ENCODE measurements around the gene HNRNPH2.

The HNRNPH2 gene

GRCh38 chrX:101415180-101416145 is 7.4 kb downstream of the HNRNPH2 start:
- no peak overlapping the region for H3K4me3 ChIP-seq (ENCODE audit: low read depth, low read length)
- no peaks in the 10 kb centered on the region for H3K36me3 ChIP-seq (replicated peaks)
- H3K27ac ChIP-seq, result no peak overlapping the region
- peak; percentile 44 for DNase-seq
- in situ Hi-C loops (cut with HindIII; ENCODE audit: low pct_ligation_motif_present, low sequenced_read_pairs), result no loop called here
- peak; percentile 74 for TF ChIP-seq CTCF (IDR thresholded peaks at IDR 0.05; ENCODE audit: low read depth, low read length, missing control alignments)
- no peaks in the 10 kb centered on the region for H3K27me3 ChIP-seq (replicated peaks)

- no peak for DNase-seq
- H3K27me3 ChIP-seq (replicated peaks), result no peaks in the 10 kb centered on the region
- H3K4me3 ChIP-seq (ENCODE audit: low read depth, low read length), result no peak overlapping the region
- no peak for TF ChIP-seq CTCF (IDR thresholded peaks at IDR 0.05; ENCODE audit: low read depth, low read length, missing control alignments)
- in situ Hi-C loops (cut with HindIII; ENCODE audit: low pct_ligation_motif_present, low sequenced_read_pairs), result no loop called here
- no peaks in the 10 kb centered on the region for H3K36me3 ChIP-seq (replicated peaks)
- no peak overlapping the region for H3K27ac ChIP-seq
These were observed 8.7 kb downstream of the HNRNPH2 start for GRCh38 chrX:101416691-101417090.

DNA sequence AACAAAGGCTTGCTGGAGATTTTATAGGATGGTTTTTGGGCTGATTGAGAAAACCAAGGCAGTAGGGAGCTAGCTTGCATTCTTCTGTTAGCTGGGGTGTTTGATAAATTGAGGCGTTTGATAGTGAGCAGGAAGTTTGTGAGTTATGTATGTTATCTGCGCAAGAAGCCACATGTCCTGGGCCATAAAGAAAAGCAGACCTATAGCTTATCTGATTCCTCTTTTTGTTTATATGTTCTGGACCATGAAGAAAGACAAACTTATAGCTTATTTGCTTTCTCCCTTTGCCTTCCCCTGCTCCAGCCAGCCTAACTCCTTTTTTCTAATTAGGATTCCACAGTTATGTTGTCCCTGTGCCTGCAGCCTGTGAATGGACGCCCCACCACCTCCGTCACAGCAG is 9.2 kb downstream of the HNRNPH2 start:
- no peak for TF ChIP-seq CTCF (IDR thresholded peaks at IDR 0.05; ENCODE audit: low read depth, low read length, missing control alignments)
- no peak overlapping the region for H3K4me3 ChIP-seq (ENCODE audit: low read depth, low read length)
- no peaks in the 10 kb centered on the region for H3K36me3 ChIP-seq (replicated peaks)
- no peaks in the 10 kb centered on the region for H3K27me3 ChIP-seq (replicated peaks)
- in situ Hi-C loops (cut with HindIII; ENCODE audit: low pct_ligation_motif_present, low sequenced_read_pairs), result no loop called here
- no peak for DNase-seq
- H3K27ac ChIP-seq, result no peak overlapping the region

- Histone ChIP-seq H3K27ac (peak overlapping the region; percentile 79), H3K27me3 (replicated peaks) (no peaks in the 10 kb centered on the region), H3K36me3 (replicated peaks) (no peaks in the 10 kb centered on the region), H3K4me3 (ENCODE audit: low read depth, low read length) (peak overlapping the region; percentile 59)
- in situ Hi-C loops (cut with HindIII; ENCODE audit: low pct_ligation_motif_present, low sequenced_read_pairs), result no loop called here
- TF ChIP-seq CTCF (IDR thresholded peaks at IDR 0.05; ENCODE audit: low read depth, low read length, missing control alignments), result peak; percentile 2
- DNase-seq, result no peak
These were observed 10.2 kb downstream of the HNRNPH2 start for GRCh38 chrX:101417981-101418841.

DNA sequence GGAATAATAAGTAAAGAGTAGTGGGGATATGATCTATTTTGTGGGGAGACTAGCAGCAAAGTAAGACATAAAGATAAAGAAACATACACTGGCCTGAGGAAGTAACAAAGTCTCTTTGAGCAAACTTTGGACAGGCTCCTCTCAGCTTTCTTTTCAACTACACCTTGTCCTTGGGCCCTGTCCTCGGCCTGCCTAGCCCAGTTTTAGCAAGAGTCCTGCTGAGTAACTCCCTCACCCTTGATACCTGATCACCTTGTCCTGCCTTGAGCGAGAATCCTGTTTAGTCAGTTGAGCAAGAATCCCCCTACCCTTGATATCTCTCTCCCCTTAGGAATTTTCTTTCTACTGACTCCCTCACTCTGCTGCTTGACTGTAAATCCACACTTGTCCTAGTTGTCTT is 11.5 kb downstream of the HNRNPH2 start:
- no peak for DNase-seq
- in situ Hi-C loops (cut with HindIII; ENCODE audit: low pct_ligation_motif_present, low sequenced_read_pairs), result no loop called here
- Histone ChIP-seq H3K36me3 (replicated peaks) (no peaks in the 10 kb centered on the region), H3K27ac (no peak overlapping the region), H3K27me3 (replicated peaks) (no peaks in the 10 kb centered on the region), H3K4me3 (ENCODE audit: low read depth, low read length) (no peak overlapping the region)
- TF ChIP-seq CTCF (IDR thresholded peaks at IDR 0.05; ENCODE audit: low read depth, low read length, missing control alignments), result no peak

Data from brain microvascular endothelial cell (primary cell).